HUES6 (cell line): Measurements from ENCODE around the gene NOP58.
"Not testable (repeated sequence)": the region's sequence is repeated elsewhere in the genome, so short reads cannot be mapped to it uniquely, and the experiment has no call there.

Experiments used
- H3K27ac ChIP-seq: 2 replicates; pipeline ENCODE4 v1.7.0; 2013; ENCODE audit warnings: low read depth, mild to moderate bottlenecking, low read length, inconsistent platforms
- H3K27me3 ChIP-seq: 2 replicates; pipeline ENCODE4 v1.6.1; 2013; ENCODE audit warnings: low read length; ENCODE audit not compliant: control insufficient read depth, insufficient read depth
- H3K36me3 ChIP-seq: 2 replicates; pipeline ENCODE4 v1.6.1; 2013; ENCODE audit warnings: low read length; ENCODE audit not compliant: control insufficient read depth, insufficient read depth
- H3K4me1 ChIP-seq: 2 replicates; pipeline ENCODE4 v1.6.1; 2013; ENCODE audit warnings: low read length; ENCODE audit not compliant: control insufficient read depth, insufficient read depth
- H3K4me3 ChIP-seq: 2 replicates; pipeline ENCODE4 v1.5.1; 2013; ENCODE audit warnings: low read depth, low read length
- H3K9ac ChIP-seq: one replicate; pipeline ENCODE4 v1.6.1; 2013; ENCODE audit warnings: mild to moderate bottlenecking, low read length
- H3K9me3 ChIP-seq: 2 replicates; pipeline ENCODE4 v1.6.1; 2013; ENCODE audit warnings: low read depth, low read length; ENCODE audit not compliant: control insufficient read depth, insufficient read depth

Gene NOP58

GRCh38 chr2:202265467-202266277, at the start of gene NOP58:
Gene NOP58 (plus strand): TSS chr2:202265763. CDS start chr2:202265942, 179 bp downstream.
- peak within 1 kb of the TSS; percentile 92 for H3K27ac ChIP-seq
- peaks cover 5% of the 10 kb centered on the region; the same call in 1 of the 2 replicates for H3K36me3 ChIP-seq
- 0 out of 2 replicates have a peak, but pooled peaks cover 6% of the 10 kb centered on the region for H3K4me1 ChIP-seq
- no peaks in the 10 kb centered on the region for H3K27me3 ChIP-seq
- no peaks in the 10 kb centered on the region for H3K9me3 ChIP-seq
- peak within 1 kb of the TSS; percentile 99 for H3K9ac ChIP-seq
- H3K4me3 ChIP-seq = peak within 1 kb of the TSS; percentile 92

GRCh38 chr2:202221873-202222272, 43.7 kb upstream of the NOP58 start:
- Histone ChIP-seq H3K9me3 (no peaks in the 10 kb centered on the region), H3K4me1 (peaks cover 8% of the 10 kb centered on the region), H3K9ac (no peak overlapping the region), H3K27ac (0 out of 2 replicates have a peak overlapping the region, but pooled peaks have one; percentile 24), H3K36me3 (peaks cover 38% of the 10 kb centered on the region), H3K27me3 (no peaks in the 10 kb centered on the region), H3K4me3 (no peak overlapping the region)

GRCh38 chr2:202237787-202238233, 27.8 kb upstream of the NOP58 start:
- Histone ChIP-seq H3K4me3 (peak overlapping the region; percentile 85), H3K27ac (peak overlapping the region; percentile 69), H3K9me3 (no peaks in the 10 kb centered on the region), H3K36me3 (0 out of 2 replicates have a peak, but pooled peaks cover 1% of the 10 kb centered on the region), H3K9ac (peak overlapping the region; percentile 95), H3K27me3 (no peaks in the 10 kb centered on the region), H3K4me1 (0 out of 2 replicates have a peak, but pooled peaks cover 4% of the 10 kb centered on the region)

- Histone ChIP-seq H3K27me3 (no peaks in the 10 kb centered on the region), H3K4me3 (peak within 1 kb of the TSS; percentile 85)
Observed at GRCh38 chr2:202238234-202239197, 27.0 kb upstream of the NOP58 start, which contains the start of gene SUMO1. Gene SUMO1 (minus strand): TSS chr2:202238597. CDS start chr2:202238451, 146 bp downstream.

GRCh38 chr2:202247710-202248109, 17.9 kb upstream of the NOP58 start:
- not testable (repeated sequence) for H3K4me3 ChIP-seq, H3K9ac ChIP-seq, H3K36me3 ChIP-seq, H3K27me3 ChIP-seq, H3K9me3 ChIP-seq, H3K27ac ChIP-seq
- peaks cover 13% of the 10 kb centered on the region for H3K4me1 ChIP-seq

More at GRCh38 chr2:202238234-202239197, 27.0 kb upstream of the NOP58 start, which contains the start of gene SUMO1:
- Histone ChIP-seq H3K27ac (peak within 1 kb of the TSS; percentile 69), H3K9me3 (no peaks in the 10 kb centered on the region), H3K4me1 (0 out of 2 replicates have a peak, but pooled peaks cover 4% of the 10 kb centered on the region), H3K36me3 (no peaks in the 10 kb centered on the region), H3K9ac (peak within 1 kb of the TSS; percentile 95)

- peak overlapping the region; percentile 46 for H3K4me3 ChIP-seq
Observed at GRCh38 chr2:202249521-202250253, 15.9 kb upstream of the NOP58 start.

GRCh38 chr2:202251494-202251893, 14.1 kb upstream of the NOP58 start:
- H3K27me3 ChIP-seq = no peaks in the 10 kb centered on the region
- no peak overlapping the region for H3K27ac ChIP-seq
- H3K4me3 ChIP-seq = no peak overlapping the region
- H3K4me1 ChIP-seq = peaks cover 13% of the 10 kb centered on the region
- H3K9ac ChIP-seq = no peak overlapping the region
- no peaks in the 10 kb centered on the region for H3K36me3 ChIP-seq
- peaks cover 5% of the 10 kb centered on the region; the same call in 1 of the 2 replicates for H3K9me3 ChIP-seq

More at GRCh38 chr2:202249521-202250253, 15.9 kb upstream of the NOP58 start:
- H3K27me3 ChIP-seq = no peaks in the 10 kb centered on the region
- H3K27ac ChIP-seq = peak overlapping the region; percentile 85
- H3K9me3 ChIP-seq = peaks cover 5% of the 10 kb centered on the region; the same call in 1 of the 2 replicates
- H3K4me1 ChIP-seq = peaks cover 13% of the 10 kb centered on the region
- peak overlapping the region; percentile 84 for H3K9ac ChIP-seq
- no peaks in the 10 kb centered on the region for H3K36me3 ChIP-seq

- Histone ChIP-seq H3K4me1 (0 out of 2 replicates have a peak, but pooled peaks cover 2% of the 10 kb centered on the region), H3K9me3 (no peaks in the 10 kb centered on the region), H3K27ac (no peak overlapping the region), H3K36me3 (no peaks in the 10 kb centered on the region), H3K9ac (no peak overlapping the region), H3K27me3 (no peaks in the 10 kb centered on the region), H3K4me3 (no peak overlapping the region)
Observed at GRCh38 chr2:202261531-202261930, 4.0 kb upstream of the NOP58 start.

- Histone ChIP-seq H3K27me3 (no peaks in the 10 kb centered on the region), H3K4me1 (0 out of 2 replicates have a peak, but pooled peaks cover 6% of the 10 kb centered on the region), H3K9ac (peak overlapping the region; percentile 99), H3K9me3 (no peaks in the 10 kb centered on the region), H3K4me3 (peak overlapping the region; percentile 92), H3K27ac (no peak overlapping the region), H3K36me3 (peaks cover 10% of the 10 kb centered on the region; the same call in 1 of the 2 replicates)
Observed at GRCh38 chr2:202267495-202267894, 1.9 kb downstream of the NOP58 start.

GRCh38 chr2:202269585-202269984, 4.0 kb downstream of the NOP58 start:
- no peaks in the 10 kb centered on the region for H3K9me3 ChIP-seq
- H3K27me3 ChIP-seq = no peaks in the 10 kb centered on the region
- H3K9ac ChIP-seq = no peak overlapping the region
- H3K4me1 ChIP-seq = 0 out of 2 replicates have a peak, but pooled peaks cover 4% of the 10 kb centered on the region
- peaks cover 12% of the 10 kb centered on the region; the same call in 1 of the 2 replicates for H3K36me3 ChIP-seq
- H3K4me3 ChIP-seq = no peak overlapping the region
- H3K27ac ChIP-seq = no peak overlapping the region
